Spleen (tissue), 11 donors: ENCODE data around the gene HPS4. TPM values are rescaled to one million over a fixed set of nuclear protein-coding genes. Genes with fewer than 3 reads are reported as not detected.

Experiments
- DNase-seq: peaks from one replicate; pipeline ENCODE4 v3.0.0-alpha.2; 2020
- H3K27ac ChIP-seq, 8 donors: fragments of 200-600 bp; sonication (generic) in 7 of 8; 1 replicate in 4 of 8; 2 replicates in 4 of 8; pipeline versions ENCODE4 v1.5.0 to v1.8.0; 2016 to 2021; ENCODE audit warnings: inconsistent platforms in 4 of 8, mild to moderate bottlenecking in 4 of 8, moderate library complexity in 1 of 8
- H3K27me3 ChIP-seq, 7 donors: fragments of 200-600 bp; sonication (generic) in 6 of 7; replicated peaks in 1 of 7; 1 replicate in 4 of 7; 2 replicates in 3 of 7; pipeline versions ENCODE4 v1.5.0 to v1.8.0; 2016 to 2021; ENCODE audit warnings: inconsistent platforms in 3 of 7, mild to moderate bottlenecking in 1 of 7
- H3K36me3 ChIP-seq, 6 donors: fragments of 200-600 bp; sonication (generic) in 5 of 6; 1 replicate in 4 of 6; 2 replicates in 2 of 6; pipeline versions ENCODE4 v1.5.0 to v1.8.0; 2016 to 2021; ENCODE audit warnings: inconsistent platforms in 2 of 6
- H3K4me1 ChIP-seq, 6 donors: fragments of 200-600 bp; sonication (generic) in 5 of 6; 1 replicate in 3 of 6; 2 replicates in 3 of 6; pipeline versions ENCODE4 v1.5.0 to v1.8.0; 2016 to 2021; ENCODE audit warnings: inconsistent platforms in 3 of 6
- H3K4me3 ChIP-seq, 8 donors: fragments of 200-600 bp; sonication (generic) in 7 of 8; 1 replicate in 4 of 8; 2 replicates in 4 of 8; pipeline versions ENCODE4 v1.5.0 to v1.8.0; 2016 to 2021; ENCODE audit warnings: inconsistent platforms in 4 of 8, mild to moderate bottlenecking in 4 of 8, moderate library complexity in 2 of 8
- H3K9me3 ChIP-seq, 8 donors: fragments of 200-600 bp; sonication (generic) in 7 of 8; 1 replicate in 4 of 8; 2 replicates in 4 of 8; pipeline versions ENCODE4 v1.5.0 to v1.8.0; 2016 to 2021; ENCODE audit warnings: inconsistent platforms in 4 of 8
- CTCF ChIP-seq, 11 experiments: fragments of 200-600 bp in 7 of 11; fragments of 450-650 bp in 4 of 11; sonication (generic) in 4 of 11; IDR thresholded peaks in 8 of 11; conservative IDR thresholded peaks in 3 of 11; 1 replicate in 7 of 11; 2 replicates in 4 of 11; pipeline versions ENCODE4 v1.4.0 to v1.8.0; 2016 to 2021; ENCODE audit warnings: antibody characterized with exemption in 11 of 11, inconsistent platforms in 4 of 11, mild to moderate bottlenecking in 1 of 11
- POLR2A ChIP-seq, 3 donors: fragments of 450-650 bp; IDR thresholded peaks; one replicate each; pipeline ENCODE4 v1.5.1; 2017; ENCODE audit warnings: antibody characterized with exemption in 3 of 3, mild to moderate bottlenecking in 1 of 3
- POLR2AphosphoS5 ChIP-seq, 3 donors: sonication (generic); formaldehyde crosslinking; IDR thresholded peaks; one replicate each; pipeline ENCODE4 v1.5.1; 2017; ENCODE audit warnings: antibody characterized with exemption in 3 of 3
- WGBS, 5 donors: extraction: QIAGEN DNeasy Blood & Tissue Kit in 3 of 5; methylation state at CpG; one replicate each; pipeline versions ENCODE4 v1.1.5 to v1.1.7; 2013 to 2018; 5-methylcytosine and 5-hydroxymethylcytosine counted together
- intact Hi-C: fragments of 100-400 bp; cut with DNase I; formaldehyde crosslinking; loops from one replicate; pipeline ENCODE4 v1.15.0; 2023; ENCODE audit warnings: low total_unique reads
- polyA plus RNA-seq, 3 donors: library from polyadenylated mRNA; stranded (reverse); fragments of 200-250 nt; gene quantifications; one replicate each; pipeline ENCODE4 v1.2.1, GENCODE V29; 2013
- total RNA-seq, 7 donors: library from RNA; depleted of rRNA in 3 of 7; stranded (reverse); fragments of >200 nt in 3 of 7; fragmentation: NEBNext Ultra II Directional in 4 of 7; extraction: Animal tissue kit (Norgen Biotek cat#: 25700) in 4 of 7; gene quantifications; one replicate each; pipeline versions ENCODE4 v1.1.0 to v1.2.1, GENCODE V29; 2016 to 2021
- donor health status: healthy with polysubstance abuse.
- donor health status: DM: no; HTN: no; CAD: no; lungs with moderate emphysema.
- donor health status: DM: no; HTN: no; CAD: no.
- donor health status: Bipolar disorder and iron deficiency.
- donor health status: healthy.
- donor health status: DM: no; HTN: no; CAD: no.
- donor health status: DM: yes; HTN: yes; CAD: no.

Gene HPS4
- total and polyA plus RNA-seq, 10 donors = 15.2 to 56.6 (median 37.5) TPM

GRCh38 chr22:26514419-26515161 lies 31.0 kb upstream of the HPS4 start:
- TF ChIP-seq CTCF (IDR thresholded peaks at IDR 0.05 in 8 of 11, conservative IDR thresholded peaks at IDR 0.05 in 3 of 11) = no peak
- no peak for TF ChIP-seq POLR2AphosphoS5 (IDR thresholded peaks at IDR 0.05)
- H3K27ac ChIP-seq = no peak overlapping the region
- DNase-seq = no peak
- 91 to 97% (median 93%) methylated on average over 12 of the region's 12 CpGs for WGBS, 5 donors
- H3K36me3 ChIP-seq = peaks cover 0 to 12% (median 7%) of the 10 kb centered on the region in 6 donors
- H3K9me3 ChIP-seq = no peaks in the 10 kb centered on the region
- H3K27me3 ChIP-seq = no peaks in the 10 kb centered on the region
- H3K4me3 ChIP-seq = no peak overlapping the region
- intact Hi-C loops = no loop called here
- H3K4me1 ChIP-seq = peaks cover 19 to 41% (median 32%) of the 10 kb centered on the region in 6 donors

- Histone ChIP-seq H3K27me3 (no peaks in the 10 kb centered on the region), H3K4me1 (peaks cover 19 to 47% (median 35%) of the 10 kb centered on the region in 6 donors), H3K9me3 (no peaks in the 10 kb centered on the region), H3K36me3 (peaks cover 0 to 20% (median 15%) of the 10 kb centered on the region in 6 donors), H3K4me3 (no peak overlapping the region), H3K27ac (no peak overlapping the region)
- no peak for TF ChIP-seq CTCF (IDR thresholded peaks at IDR 0.05 in 8 of 11, conservative IDR thresholded peaks at IDR 0.05 in 3 of 11)
- intact Hi-C loops = no loop called here
- DNase-seq = no peak
- 50 to 78% (median 78%) methylated on average over 1 of the region's 1 CpG for WGBS, 5 donors
Measured at GRCh38 chr22:26513838-26514237, 30.3 kb upstream of the HPS4 start.

- intact Hi-C loops = no loop called here
- Histone ChIP-seq H3K36me3 (peaks cover 0 to 35% (median 30%) of the 10 kb centered on the region in 6 donors), H3K9me3 (no peaks in the 10 kb centered on the region), H3K4me1 (peaks cover 19 to 59% (median 37%) of the 10 kb centered on the region in 6 donors), H3K4me3 (peak within 1 kb of the TSS; percentile 56 to 94 (median 84)), H3K27ac (peak within 1 kb of the TSS; percentile 58 to 92 (median 77)), H3K27me3 (no peaks in the 10 kb centered on the region)
- WGBS, 5 donors = 0 to 1% (median 0%) methylated on average over 37 to 40 of the region's 40 CpGs
- TF ChIP-seq CTCF (IDR thresholded peaks at IDR 0.05 in 8 of 11, conservative IDR thresholded peaks at IDR 0.05 in 3 of 11) = peak in 2 of 11 experiments; percentile 13 to 14
- TF ChIP-seq POLR2AphosphoS5 (IDR thresholded peaks at IDR 0.05) = peak; percentile 99
- peak in 1 of 3 donors; percentile 42 for TF ChIP-seq POLR2A (IDR thresholded peaks at IDR 0.05)
- DNase-seq = peak; percentile 98
Measured at GRCh38 chr22:26512149-26512793, 28.7 kb upstream of the HPS4 start, which contains the start of gene TFIP11. Gene TFIP11, minus strand, starts transcription at chr22:26512473. Its CDS starts 2,201 bp downstream, at chr22:26510272.

GRCh38 chr22:26508148-26508547 lies 24.6 kb upstream of the HPS4 start:
- Histone ChIP-seq H3K27ac (no peak overlapping the region), H3K4me3 (no peak overlapping the region), H3K27me3 (no peaks in the 10 kb centered on the region), H3K4me1 (peaks cover 24 to 69% (median 39%) of the 10 kb centered on the region in 6 donors), H3K36me3 (peaks cover 0 to 76% (median 71%) of the 10 kb centered on the region in 6 donors), H3K9me3 (no peaks in the 10 kb centered on the region)
- no peak for TF ChIP-seq CTCF (IDR thresholded peaks at IDR 0.05 in 8 of 11, conservative IDR thresholded peaks at IDR 0.05 in 3 of 11)
- TF ChIP-seq POLR2AphosphoS5 (IDR thresholded peaks at IDR 0.05) = no peak
- no peak for TF ChIP-seq POLR2A (IDR thresholded peaks at IDR 0.05)
- DNase-seq = no peak
- intact Hi-C loops = no loop called here
